K562 (cell line): ENCODE measurements around the gene TCF4. TPM values are rescaled to one million over a fixed set of nuclear protein-coding genes. Genes with fewer than 3 reads are reported as not detected.

Source experiments
- ERF ChIP-seq: fragments of 450-650 bp; formaldehyde crosslinking; IDR thresholded peaks from 2 replicates; pipeline ENCODE4 v1.4.0; 2020; ENCODE audit warnings: mild to moderate bottlenecking, mixed read lengths
- polyA plus RNA-seq, 8 experiments: library from polyadenylated mRNA; depleted of rRNA in 4 of 8; stranded (reverse) in 5 of 8; unstranded in 3 of 8; fragments of >200 nt; fragmentation: Nextera tagmentation in 2 of 8; fragmentation: Illumina TruSeq in 1 of 8; extraction: Ambion mirVana in 2 of 8; extraction: Trizol in 1 of 8; gene quantifications; 2 replicates each; pipeline versions ENCODE4 v1.2.1 to v1.2.3, GENCODE V29; 2011 to 2014; ENCODE audit warnings: inconsistent platforms in 1 of 8, missing spikeins in 1 of 8
- total RNA-seq, 7 experiments: library from RNA; depleted of rRNA in 6 of 7; stranded (reverse); fragments of >200 nt in 6 of 7; fragmentation: Illumina TruSeq in 2 of 7; extraction: Trizol in 2 of 7; gene quantifications; 2 replicates each; pipeline versions ENCODE4 v1.2.1 to v1.2.3, GENCODE V29; 2011 to 2021; ENCODE audit warnings: low replicate concordance in 1 of 7
- TF ChIP-seq, protein P1 (sequence below), 2 experiments: fragments of 450-650 bp in 1 of 2; sonication (generic) in 1 of 2; formaldehyde crosslinking in 1 of 2; IDR thresholded peaks; 2 replicates each; pipeline versions ENCODE4 v1.7.1 to v1.9.0; 2016 to 2022; ENCODE audit warnings: inconsistent platforms in 1 of 2, mild to moderate bottlenecking in 1 of 2, missing genetic modification reagents in 1 of 2
- TF ChIP-seq, protein P2 (sequence below), 2 experiments: fragments of 450-650 bp in 1 of 2; IDR thresholded peaks; 2 replicates each; pipeline ENCODE4 v1.6.1; 2011 to 2017; ENCODE audit warnings: low read depth in 2 of 2, antibody characterized with exemption in 1 of 2, borderline replicate concordance in 1 of 2, low read length in 1 of 2, mild to moderate bottlenecking in 1 of 2, mixed read lengths in 1 of 2; ENCODE audit not compliant: control insufficient read depth in 1 of 2

TCF4 gene
- total and polyA plus RNA-seq, 9 of the 15 experiments (the other 6 are each of a cell fraction or from before 2014, with no cell fraction given): 4.8 to 24.7 (median 15.2) TPM

DNA sequence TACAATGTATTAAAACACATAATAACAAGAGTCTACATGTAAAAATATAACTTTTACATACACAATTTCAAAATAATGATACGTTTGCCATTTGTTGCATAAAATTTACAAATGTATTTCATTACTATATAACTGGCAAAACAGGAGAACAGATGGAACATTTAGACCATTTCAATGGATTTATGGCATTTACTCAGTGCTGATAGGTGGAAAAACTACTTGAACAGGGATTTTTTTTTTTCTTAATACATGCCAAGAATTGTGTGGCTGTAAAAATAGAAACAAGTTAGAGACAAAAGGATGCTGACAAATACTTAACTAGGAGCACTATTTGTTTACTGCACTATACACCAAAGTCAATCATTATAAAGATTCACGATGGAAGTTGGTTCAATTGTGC lies 361.9 kb downstream of the TCF4 start (continued):
- TF ChIP-seq, protein P1, sequence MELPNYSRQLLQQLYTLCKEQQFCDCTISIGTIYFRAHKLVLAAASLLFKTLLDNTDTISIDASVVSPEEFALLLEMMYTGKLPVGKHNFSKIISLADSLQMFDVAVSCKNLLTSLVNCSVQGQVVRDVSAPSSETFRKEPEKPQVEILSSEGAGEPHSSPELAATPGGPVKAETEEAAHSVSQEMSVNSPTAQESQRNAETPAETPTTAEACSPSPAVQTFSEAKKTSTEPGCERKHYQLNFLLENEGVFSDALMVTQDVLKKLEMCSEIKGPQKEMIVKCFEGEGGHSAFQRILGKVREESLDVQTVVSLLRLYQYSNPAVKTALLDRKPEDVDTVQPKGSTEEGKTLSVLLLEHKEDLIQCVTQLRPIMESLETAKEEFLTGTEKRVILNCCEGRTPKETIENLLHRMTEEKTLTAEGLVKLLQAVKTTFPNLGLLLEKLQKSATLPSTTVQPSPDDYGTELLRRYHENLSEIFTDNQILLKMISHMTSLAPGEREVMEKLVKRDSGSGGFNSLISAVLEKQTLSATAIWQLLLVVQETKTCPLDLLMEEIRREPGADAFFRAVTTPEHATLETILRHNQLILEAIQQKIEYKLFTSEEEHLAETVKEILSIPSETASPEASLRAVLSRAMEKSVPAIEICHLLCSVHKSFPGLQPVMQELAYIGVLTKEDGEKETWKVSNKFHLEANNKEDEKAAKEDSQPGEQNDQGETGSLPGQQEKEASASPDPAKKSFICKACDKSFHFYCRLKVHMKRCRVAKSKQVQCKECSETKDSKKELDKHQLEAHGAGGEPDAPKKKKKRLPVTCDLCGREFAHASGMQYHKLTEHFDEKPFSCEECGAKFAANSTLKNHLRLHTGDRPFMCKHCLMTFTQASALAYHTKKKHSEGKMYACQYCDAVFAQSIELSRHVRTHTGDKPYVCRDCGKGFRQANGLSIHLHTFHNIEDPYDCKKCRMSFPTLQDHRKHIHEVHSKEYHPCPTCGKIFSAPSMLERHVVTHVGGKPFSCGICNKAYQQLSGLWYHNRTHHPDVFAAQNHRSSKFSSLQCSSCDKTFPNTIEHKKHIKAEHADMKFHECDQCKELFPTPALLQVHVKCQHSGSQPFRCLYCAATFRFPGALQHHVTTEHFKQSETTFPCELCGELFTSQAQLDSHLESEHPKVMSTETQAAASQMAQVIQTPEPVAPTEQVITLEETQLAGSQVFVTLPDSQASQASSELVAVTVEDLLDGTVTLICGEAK (IDR thresholded peaks at IDR 0.05): no peak
- TF ChIP-seq, protein P1 (CRISPR knock-in tag; IDR thresholded peaks at IDR 0.05): no peak
- TF ChIP-seq ERF (CRISPR knock-in tag): no peak
- TF ChIP-seq, protein P2, sequence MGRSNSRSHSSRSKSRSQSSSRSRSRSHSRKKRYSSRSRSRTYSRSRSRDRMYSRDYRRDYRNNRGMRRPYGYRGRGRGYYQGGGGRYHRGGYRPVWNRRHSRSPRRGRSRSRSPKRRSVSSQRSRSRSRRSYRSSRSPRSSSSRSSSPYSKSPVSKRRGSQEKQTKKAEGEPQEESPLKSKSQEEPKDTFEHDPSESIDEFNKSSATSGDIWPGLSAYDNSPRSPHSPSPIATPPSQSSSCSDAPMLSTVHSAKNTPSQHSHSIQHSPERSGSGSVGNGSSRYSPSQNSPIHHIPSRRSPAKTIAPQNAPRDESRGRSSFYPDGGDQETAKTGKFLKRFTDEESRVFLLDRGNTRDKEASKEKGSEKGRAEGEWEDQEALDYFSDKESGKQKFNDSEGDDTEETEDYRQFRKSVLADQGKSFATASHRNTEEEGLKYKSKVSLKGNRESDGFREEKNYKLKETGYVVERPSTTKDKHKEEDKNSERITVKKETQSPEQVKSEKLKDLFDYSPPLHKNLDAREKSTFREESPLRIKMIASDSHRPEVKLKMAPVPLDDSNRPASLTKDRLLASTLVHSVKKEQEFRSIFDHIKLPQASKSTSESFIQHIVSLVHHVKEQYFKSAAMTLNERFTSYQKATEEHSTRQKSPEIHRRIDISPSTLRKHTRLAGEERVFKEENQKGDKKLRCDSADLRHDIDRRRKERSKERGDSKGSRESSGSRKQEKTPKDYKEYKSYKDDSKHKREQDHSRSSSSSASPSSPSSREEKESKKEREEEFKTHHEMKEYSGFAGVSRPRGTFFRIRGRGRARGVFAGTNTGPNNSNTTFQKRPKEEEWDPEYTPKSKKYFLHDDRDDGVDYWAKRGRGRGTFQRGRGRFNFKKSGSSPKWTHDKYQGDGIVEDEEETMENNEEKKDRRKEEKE (IDR thresholded peaks at IDR 0.05; ENCODE audit: borderline replicate concordance in 1 of 2, control insufficient read depth in 1 of 2, low read depth in 2 of 2, low read length in 1 of 2): no peak
